AG20443 (cell line): ENCODE measurements around the gene NDST1.

Source experiments
- DNase-seq: peaks from one replicate; pipeline ENCODE4 v3.0.0; 2012; ENCODE audit warnings: low spot score, mixed read lengths

NDST1 gene

GRCh38 chr5:150587856-150588595, 80.1 kb downstream of the NDST1 start:
- no peak for DNase-seq

- no peak for DNase-seq
Measured at GRCh38 chr5:150588596-150588890, 80.6 kb downstream of the NDST1 start.

GRCh38 chr5:150589862-150590601, 82.1 kb downstream of the NDST1 start:
- peak; percentile 70 for DNase-seq

- DNase-seq = no peak
Measured at GRCh38 chr5:150590979-150591695, 83.2 kb downstream of the NDST1 start.

GRCh38 chr5:150593593-150593992, 85.7 kb downstream of the NDST1 start:
- no peak for DNase-seq

- DNase-seq = no peak
Measured at GRCh38 chr5:150593996-150594395, 86.1 kb downstream of the NDST1 start.

GRCh38 chr5:150595466-150596031, 87.6 kb downstream of the NDST1 start:
- DNase-seq = no peak

GRCh38 chr5:150596313-150596712, 88.4 kb downstream of the NDST1 start:
- no peak for DNase-seq

GRCh38 chr5:150596826-150597225, 88.9 kb downstream of the NDST1 start:
- DNase-seq = no peak

- no peak for DNase-seq
Measured at GRCh38 chr5:150598006-150598405, 90.1 kb downstream of the NDST1 start.

GRCh38 chr5:150598821-150599273, 90.9 kb downstream of the NDST1 start:
- DNase-seq = no peak

GRCh38 chr5:150599281-150599680, 91.3 kb downstream of the NDST1 start:
- DNase-seq = no peak

GRCh38 chr5:150599917-150600511, 92.1 kb downstream of the NDST1 start:
- DNase-seq = peak; percentile 87

- peak; percentile 64 for DNase-seq
Measured at GRCh38 chr5:150600616-150601490, 92.9 kb downstream of the NDST1 start.

GRCh38 chr5:150601491-150602345, 93.8 kb downstream of the NDST1 start:
- DNase-seq = no peak

- no peak for DNase-seq
Measured at GRCh38 chr5:150603052-150603451, 95.1 kb downstream of the NDST1 start.

- DNase-seq = no peak
Measured at GRCh38 chr5:150603491-150603890, 95.6 kb downstream of the NDST1 start.

GRCh38 chr5:150604010-150604409, 96.1 kb downstream of the NDST1 start:
- DNase-seq = no peak

GRCh38 chr5:150604894-150605440, 97.0 kb downstream of the NDST1 start:
- no peak for DNase-seq

- DNase-seq = no peak
Measured at GRCh38 chr5:150605546-150605945, 97.6 kb downstream of the NDST1 start.
